Thyroid gland (tissue), 4 donors: Measurements from ENCODE around the gene TMF1. TPM values are rescaled to one million over a fixed set of nuclear protein-coding genes. Genes with fewer than 3 reads are reported as not detected.

ENCODE experiments used
- DNase-seq, 2 donors: peaks; one replicate each; pipeline ENCODE4 v3.0.0-alpha.2; 2019
- H3K27ac ChIP-seq, 3 donors: fragments of 200-600 bp; sonication (generic); 1 replicate in 2 of 3; 2 replicates in 1 of 3; pipeline ENCODE4 v1.5.1; 2016 to 2019; ENCODE audit warnings: mild to moderate bottlenecking in 1 of 3, moderate library complexity in 1 of 3
- H3K27me3 ChIP-seq: fragments of 200-600 bp; sonication (generic); one replicate; pipeline ENCODE4 v1.5.1; 2019
- H3K36me3 ChIP-seq, 2 donors: fragments of 200-600 bp; sonication (generic); one replicate each; pipeline ENCODE4 v1.5.1; 2016 to 2019
- H3K4me1 ChIP-seq, 2 donors: fragments of 200-600 bp; sonication (generic); one replicate each; pipeline ENCODE4 v1.5.1; 2017 to 2019
- H3K4me3 ChIP-seq, 3 donors: fragments of 200-600 bp; sonication (generic); replicated peaks in 1 of 3; 1 replicate in 2 of 3; 2 replicates in 1 of 3; pipeline ENCODE4 v1.5.1; 2016; ENCODE audit warnings: mild to moderate bottlenecking in 1 of 3
- H3K9me3 ChIP-seq: fragments of 200-600 bp; sonication (generic); one replicate; pipeline ENCODE4 v1.5.1; 2017
- CTCF ChIP-seq, 6 experiments: fragments of 200-600 bp in 3 of 6; fragments of 450-650 bp in 3 of 6; sonication (generic) in 3 of 6; IDR thresholded peaks; one replicate each; pipeline ENCODE4 v1.5.1; 2016 to 2019; ENCODE audit warnings: antibody characterized with exemption in 6 of 6, mild to moderate bottlenecking in 2 of 6, inconsistent platforms in 1 of 6, moderate library complexity in 1 of 6
- POLR2A ChIP-seq, 2 donors: fragments of 450-650 bp; IDR thresholded peaks; one replicate each; pipeline ENCODE4 v1.6.1; 2017; ENCODE audit warnings: antibody characterized with exemption in 2 of 2, mild to moderate bottlenecking in 2 of 2, moderate library complexity in 1 of 2
- WGBS, 2 donors: methylation state at CpG; one replicate each; pipeline ENCODE4 v1.1.5; 2017; 5-methylcytosine and 5-hydroxymethylcytosine counted together
- intact Hi-C: fragments of 100-400 bp; cut with DNase I; formaldehyde crosslinking; loops from one replicate; pipeline ENCODE4 v1.15.1; 2023
- total RNA-seq, 4 donors: library from RNA; depleted of rRNA; stranded (reverse); fragments of >200 nt; gene quantifications; one replicate each; pipeline ENCODE4 v1.2.3, GENCODE V29; 2016

The TMF1 gene
- total RNA-seq, 4 donors from 2014 or later = 44.3 to 53.2 (median 50.3) TPM

DNA sequence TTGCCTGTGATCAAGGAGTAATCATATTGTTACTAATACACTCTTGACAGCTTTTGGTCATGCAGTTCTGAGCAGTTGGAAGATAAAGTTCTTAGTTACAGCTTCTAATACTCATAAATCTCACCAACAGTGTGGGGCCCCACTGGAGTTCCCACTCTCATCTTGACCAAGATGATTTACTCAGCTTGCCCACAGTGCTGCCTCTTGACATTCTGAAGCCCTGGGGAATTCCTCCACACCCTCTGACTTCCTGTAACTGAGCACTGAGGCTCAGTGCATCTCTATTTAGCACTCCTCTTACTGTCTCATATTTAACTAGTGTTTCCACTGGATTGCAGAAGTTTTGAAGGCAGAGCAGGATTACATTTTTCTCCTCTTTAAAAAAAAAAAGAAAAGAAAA lies 30.7 kb upstream of the TMF1 start:
- peaks cover 46 to 67% of the 10 kb centered on the region in 2 donors for H3K4me1 ChIP-seq
- peak overlapping the region in 2 of 3 donors; percentile 12 to 55 for H3K27ac ChIP-seq
- no peaks in the 10 kb centered on the region for H3K27me3 ChIP-seq
- peak; percentile 58 to 64 for DNase-seq
- no peaks in the 10 kb centered on the region for H3K9me3 ChIP-seq
- intact Hi-C loops = no loop called here
- no peak for TF ChIP-seq POLR2A (IDR thresholded peaks at IDR 0.05)
- TF ChIP-seq CTCF (IDR thresholded peaks at IDR 0.05) = no peak
- H3K4me3 ChIP-seq = no peak overlapping the region
- no peaks in the 10 kb centered on the region for H3K36me3 ChIP-seq

DNA sequence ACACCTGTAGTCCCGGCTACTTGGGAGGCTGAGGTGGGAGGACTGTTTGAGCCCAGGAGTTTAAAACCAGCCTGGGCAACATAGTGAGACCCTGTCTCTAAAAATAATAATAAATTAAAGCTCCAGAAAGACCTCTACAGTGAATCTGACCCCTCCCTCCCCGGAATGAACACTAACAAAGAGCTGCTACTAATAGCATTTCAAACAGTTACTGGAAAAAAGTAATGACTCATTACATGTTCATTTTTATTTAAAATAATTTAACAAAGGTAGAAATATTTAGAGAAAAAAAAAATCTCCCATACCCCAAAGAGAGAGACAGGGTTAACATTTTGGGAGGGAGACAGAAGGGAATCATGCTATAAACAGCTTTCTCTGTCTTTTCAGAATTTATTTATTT lies 30.2 kb upstream of the TMF1 start:
- 68 to 81% methylated on average over 2 of the region's 2 CpGs for WGBS, 2 donors
- no peaks in the 10 kb centered on the region for H3K9me3 ChIP-seq
- H3K4me3 ChIP-seq = no peak overlapping the region
- H3K36me3 ChIP-seq = no peaks in the 10 kb centered on the region
- peaks cover 44 to 64% of the 10 kb centered on the region in 2 donors for H3K4me1 ChIP-seq
- H3K27ac ChIP-seq = peak overlapping the region in 1 of 3 donors; percentile 55
- intact Hi-C loops = no loop called here
- TF ChIP-seq POLR2A (IDR thresholded peaks at IDR 0.05) = no peak
- no peak for TF ChIP-seq CTCF (IDR thresholded peaks at IDR 0.05)
- no peaks in the 10 kb centered on the region for H3K27me3 ChIP-seq
- DNase-seq = no peak

- 88 to 90% methylated on average over 5 of the region's 5 CpGs for WGBS, 2 donors
- no peak for DNase-seq
- H3K4me1 ChIP-seq = peaks cover 37 to 57% of the 10 kb centered on the region in 2 donors
- no peak overlapping the region for H3K4me3 ChIP-seq
- no peaks in the 10 kb centered on the region for H3K36me3 ChIP-seq
- no peak for TF ChIP-seq CTCF (IDR thresholded peaks at IDR 0.05)
- TF ChIP-seq POLR2A (IDR thresholded peaks at IDR 0.05) = no peak
- H3K9me3 ChIP-seq = no peaks in the 10 kb centered on the region
- intact Hi-C loops = no loop called here
- no peaks in the 10 kb centered on the region for H3K27me3 ChIP-seq
- H3K27ac ChIP-seq = peak overlapping the region in 1 of 3 donors; percentile 55
Observed at GRCh38 chr3:69081583-69082262, 29.6 kb upstream of the TMF1 start.

DNA sequence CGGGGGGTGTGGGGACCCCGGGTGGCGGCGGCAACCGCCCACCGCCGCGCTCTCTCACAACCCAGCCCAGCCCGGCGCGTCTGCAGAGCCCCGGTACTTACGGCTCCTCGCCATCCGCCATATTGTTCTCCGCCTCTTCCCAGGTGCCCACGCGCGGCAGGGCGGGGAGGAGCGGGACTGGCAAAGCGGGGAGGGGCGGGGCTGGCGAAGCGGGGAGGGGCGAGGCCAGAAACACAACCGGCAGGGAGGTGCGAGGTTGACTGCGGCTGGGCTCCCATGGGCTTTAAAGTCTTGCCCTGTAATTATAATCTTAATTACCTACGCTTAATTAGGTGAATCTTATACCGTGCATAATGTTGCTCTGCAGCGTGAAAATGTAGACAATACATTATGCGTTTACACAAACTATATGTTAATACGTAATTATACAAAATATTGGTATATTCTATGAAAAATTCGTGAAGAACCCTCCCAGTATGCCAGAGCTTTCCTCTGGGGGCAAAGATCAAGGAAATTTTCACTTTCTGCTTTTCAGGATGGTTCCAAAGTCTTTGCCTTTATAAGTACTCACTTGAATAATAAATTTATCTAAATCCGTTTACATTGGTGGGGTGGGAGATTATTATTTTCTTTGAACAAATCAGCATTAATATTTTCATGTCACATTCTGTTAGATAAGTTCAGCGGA lies 28.2 kb upstream of the TMF1 start, which contains the start of gene UBA3:
Gene UBA3, minus strand, starts transcription at position 133 of the 688 bp plus-strand sequence. Its CDS starts 12 bp downstream, at position 121.
- intact Hi-C loops = no loop called here
- Histone ChIP-seq H3K27me3 (no peaks in the 10 kb centered on the region), H3K27ac (peak within 1 kb of the TSS in 2 of 3 donors; percentile 65 to 69), H3K4me3 (peak within 1 kb of the TSS in 2 of 3 donors; percentile 74 to 90), H3K36me3 (no peaks in the 10 kb centered on the region), H3K9me3 (no peaks in the 10 kb centered on the region), H3K4me1 (peaks cover 30 to 51% of the 10 kb centered on the region in 2 donors)
- 5 to 10% methylated on average over 18 to 37 of the region's 37 CpGs for WGBS, 2 donors
- DNase-seq = peak; percentile 90 to 93
- TF ChIP-seq POLR2A (IDR thresholded peaks at IDR 0.05) (peak in 1 of 2 donors; percentile 77), CTCF (IDR thresholded peaks at IDR 0.05) (no peak)
